ENCODE data around the gene SGMS1.
"Not testable (repeated sequence)": the region's sequence is repeated elsewhere in the genome, so short reads cannot be mapped to it uniquely, and the experiment has no call there.

Gene SGMS1

DNA sequence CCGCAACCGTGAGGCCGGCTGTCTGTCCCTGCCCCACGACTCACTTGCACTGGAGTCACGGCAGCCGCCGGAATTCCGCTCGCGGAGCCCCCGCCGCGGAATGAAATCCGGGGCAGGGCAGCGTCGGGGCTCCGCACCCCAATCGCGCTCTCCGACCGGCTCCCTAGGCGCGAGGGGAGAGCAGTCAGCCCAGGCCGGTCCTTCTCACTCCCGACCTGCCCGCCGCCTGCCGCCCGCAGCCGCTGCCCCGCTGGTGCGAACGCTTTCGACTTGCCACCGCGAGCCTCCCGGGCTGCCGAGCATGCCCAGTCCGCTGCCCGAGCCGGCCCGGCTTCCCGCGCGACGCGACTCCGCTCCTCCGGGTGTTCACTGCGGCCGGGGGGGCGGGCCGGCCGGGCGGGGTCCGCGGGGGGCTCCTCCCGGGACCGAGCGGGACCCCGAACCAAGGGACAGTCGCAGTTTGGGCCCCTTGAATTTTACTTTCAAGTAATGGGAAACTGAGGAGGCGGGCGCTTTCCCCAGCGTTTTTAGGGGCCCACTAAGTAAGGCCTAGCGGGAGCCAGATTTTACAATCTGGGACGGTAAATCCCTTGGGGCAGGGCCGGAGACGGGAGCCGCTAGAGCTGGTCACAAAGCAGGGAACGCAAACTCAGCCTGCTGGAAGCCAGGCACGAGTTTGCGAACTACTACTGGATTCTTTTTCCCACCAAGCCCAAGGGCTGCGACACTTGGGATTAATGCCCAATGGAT is at the start of gene SGMS1:
SGMS1 (minus strand) TSS at position 294 of the 750 bp plus-strand sequence. CDS start 279,842 bp downstream, outside the sequence.
- peak; percentile 91 for DNase-seq (ENCODE audit: low spot score)

- not testable (repeated sequence) for DNase-seq (ENCODE audit: low spot score)
Observed at GRCh38 chr10:50672152-50672551, 48.4 kb upstream of the SGMS1 start.

DNA sequence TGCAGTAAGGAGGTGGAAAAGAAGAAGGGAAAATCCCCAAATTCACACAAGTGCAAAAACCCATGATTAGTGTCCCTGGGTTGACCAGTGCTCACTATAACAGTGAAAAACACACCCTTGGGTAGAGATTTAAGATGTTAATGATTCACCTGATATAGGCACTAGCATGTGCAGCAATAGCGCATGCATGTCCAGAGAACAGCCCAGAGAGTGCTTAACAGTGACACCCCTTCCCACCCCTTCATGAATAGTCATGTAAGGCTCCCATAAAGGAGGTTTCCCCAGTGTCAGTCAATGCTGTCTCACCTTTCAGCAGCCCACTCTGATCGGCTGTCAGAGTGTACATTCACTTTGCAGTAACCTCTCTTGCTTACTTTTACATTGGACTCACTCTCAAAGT is 47.9 kb upstream of the SGMS1 start:
- DNase-seq (ENCODE audit: low spot score): not testable (repeated sequence)

DNA sequence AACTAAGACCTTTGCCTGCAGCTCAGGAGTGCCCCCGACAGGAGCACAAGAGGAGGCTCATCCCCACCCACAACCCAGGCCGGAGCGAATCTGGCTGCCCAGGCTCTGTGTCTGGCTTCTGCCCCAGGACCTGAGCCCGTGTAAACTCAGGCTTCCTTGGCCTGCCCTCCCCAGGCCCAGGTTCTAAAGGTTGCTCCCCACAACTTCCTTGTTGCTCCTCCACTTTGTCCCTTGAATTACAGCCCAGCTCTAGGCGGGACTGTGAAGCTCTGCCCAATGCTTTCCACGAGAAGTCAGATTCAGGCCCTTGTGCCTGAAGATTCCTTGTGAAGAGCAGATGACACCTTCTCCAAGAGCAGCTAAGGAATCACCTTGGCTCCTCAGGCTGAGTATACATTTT is 46.2 kb upstream of the SGMS1 start:
- DNase-seq (ENCODE audit: low spot score): not testable (repeated sequence)

DNA sequence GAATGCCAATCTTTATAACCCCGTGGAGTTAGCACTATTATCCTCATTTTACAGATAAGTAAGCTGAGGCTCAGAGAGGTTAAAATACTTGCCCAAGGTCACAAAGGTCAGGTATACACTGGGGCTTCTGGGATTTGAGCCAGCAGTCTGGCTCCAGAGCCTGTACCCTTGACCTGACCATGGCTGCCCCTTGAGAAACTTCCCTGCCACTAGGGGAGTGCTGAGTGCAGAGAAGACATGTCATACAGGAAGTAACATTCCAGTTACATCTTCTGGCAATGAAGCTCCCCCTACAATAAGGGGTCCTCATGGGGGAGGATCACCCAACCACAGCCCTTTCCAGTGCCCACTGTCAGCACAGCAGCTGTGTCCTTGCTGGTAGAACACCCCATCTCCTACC is 43.6 kb upstream of the SGMS1 start:
- not testable (repeated sequence) for DNase-seq (ENCODE audit: low spot score)

GRCh38 chr10:50662420-50662819 is 38.7 kb upstream of the SGMS1 start:
- DNase-seq (ENCODE audit: low spot score): not testable (repeated sequence)

DNA sequence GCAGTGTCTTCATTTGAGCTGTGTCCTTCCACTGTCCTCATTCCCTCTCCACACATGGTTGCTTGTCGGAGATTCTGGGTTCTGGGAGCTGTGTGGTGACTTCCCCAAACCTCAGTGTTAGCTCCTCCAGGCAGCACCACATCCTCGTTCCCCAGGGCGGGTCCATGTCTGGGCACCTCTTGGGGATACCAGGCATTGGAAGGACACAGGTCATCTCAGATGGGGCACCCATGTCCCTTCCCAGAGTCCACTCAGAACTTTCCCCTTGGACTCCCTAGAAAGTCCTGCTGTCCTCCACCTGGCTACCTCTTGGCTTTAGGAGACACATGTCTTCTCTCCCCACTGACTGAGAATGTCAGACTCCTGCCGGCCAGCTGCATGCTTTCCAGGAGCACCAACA is 37.8 kb upstream of the SGMS1 start:
- not testable (repeated sequence) for DNase-seq (ENCODE audit: low spot score)

DNA sequence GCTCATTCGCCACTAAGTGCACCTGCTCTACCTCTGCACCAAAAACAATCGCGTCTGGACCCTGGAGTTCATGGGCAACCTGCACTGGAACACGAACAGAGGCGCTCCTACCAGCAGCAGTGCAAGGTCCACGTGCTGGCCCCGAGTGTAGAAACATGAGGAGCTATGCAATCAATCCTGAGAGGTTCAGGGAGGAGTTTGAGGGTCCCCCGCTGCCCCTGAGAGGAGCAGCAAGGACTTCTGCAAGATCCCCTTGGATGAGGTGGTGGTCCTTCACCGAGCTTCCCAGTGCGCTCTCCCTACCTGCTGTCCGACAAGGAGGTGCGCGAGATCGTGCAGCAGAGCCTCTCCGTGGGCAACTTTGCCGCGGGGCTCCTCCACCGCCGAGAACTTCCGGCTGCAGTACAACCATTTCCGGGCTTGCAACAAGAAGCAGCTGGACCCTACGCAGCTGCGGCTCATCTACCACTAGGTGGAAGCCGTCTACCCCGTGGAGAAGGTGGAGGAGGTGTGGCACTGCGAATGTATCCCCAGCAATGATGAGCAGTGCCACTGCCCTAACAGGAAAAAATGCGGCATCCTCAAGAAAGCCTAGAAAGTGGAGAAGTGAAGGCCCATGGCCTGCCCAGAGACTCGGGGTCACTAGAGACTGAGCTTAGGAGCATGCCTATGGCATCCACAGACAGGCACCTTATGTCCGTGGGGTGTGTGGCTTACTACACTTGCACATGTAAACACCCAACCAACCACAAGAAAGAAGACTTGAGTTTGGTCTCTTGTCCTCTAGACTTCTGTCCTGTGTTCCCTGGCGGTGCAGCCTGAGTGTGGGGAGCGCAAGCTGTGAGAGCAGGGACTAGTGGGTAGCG is 36.3 kb upstream of the SGMS1 start:
- DNase-seq (ENCODE audit: low spot score): not testable (repeated sequence)

DNA sequence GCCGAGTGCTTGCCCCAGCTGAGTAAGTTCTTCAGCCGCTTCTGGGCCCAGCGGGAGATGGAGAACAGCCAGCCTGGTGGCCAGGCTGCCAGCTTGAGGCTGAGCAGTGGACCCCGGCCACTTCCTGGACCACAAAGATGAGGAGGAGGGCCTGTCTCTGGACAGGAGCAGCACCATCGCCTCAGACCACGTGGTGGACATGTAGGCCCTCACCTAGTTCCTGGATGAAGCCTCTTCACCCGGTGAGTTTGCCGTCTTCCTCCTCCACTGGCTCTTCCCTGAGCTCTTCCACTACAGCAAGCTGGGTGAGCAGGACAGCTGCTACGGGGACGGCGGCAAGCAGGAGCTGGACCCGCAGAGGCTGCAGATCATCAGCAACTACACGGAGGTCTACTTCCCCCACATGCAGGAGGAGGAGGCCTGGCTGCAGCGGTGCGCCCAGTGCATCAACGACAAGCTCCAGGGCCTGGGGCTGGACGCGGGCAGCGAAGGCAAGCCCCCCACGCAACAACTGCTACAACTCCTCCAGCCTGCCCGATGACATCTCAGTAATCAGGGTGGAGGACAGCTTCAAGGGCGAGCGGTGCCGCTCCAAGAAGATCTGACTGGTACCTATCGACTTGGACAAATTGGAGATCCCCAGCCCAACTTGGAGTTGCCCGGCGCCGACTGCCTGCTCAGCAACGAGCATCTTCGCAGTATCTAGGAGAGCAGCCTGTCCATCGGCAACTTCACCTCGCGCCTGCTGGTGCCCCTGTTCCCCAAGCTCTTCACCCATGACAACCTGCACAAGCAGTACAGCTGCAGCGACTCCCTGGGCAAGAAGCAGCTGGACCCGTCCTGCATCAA is 35.5 kb upstream of the SGMS1 start:
- DNase-seq (ENCODE audit: low spot score): not testable (repeated sequence)

DNA sequence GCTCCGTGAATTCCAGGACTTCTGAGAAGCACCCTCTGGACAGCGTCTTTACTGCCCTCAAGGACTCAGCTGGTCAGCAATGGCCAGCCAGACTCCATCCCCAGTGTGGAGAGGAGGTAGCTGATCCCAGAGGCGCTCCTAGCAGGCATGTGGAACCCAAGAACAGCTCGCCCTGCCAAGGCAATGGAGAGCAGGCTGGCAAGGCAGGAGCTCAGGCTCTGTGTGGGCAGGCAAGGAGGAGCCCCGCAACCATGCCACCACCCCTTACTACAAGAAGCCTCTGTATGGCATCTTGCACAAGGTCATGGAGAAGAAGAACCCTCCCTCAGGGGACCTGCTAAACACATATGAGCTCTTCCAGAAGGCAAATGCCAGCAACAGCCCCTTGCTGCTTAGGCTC is 34.4 kb upstream of the SGMS1 start:
- no peak for DNase-seq (ENCODE audit: low spot score)

DNA sequence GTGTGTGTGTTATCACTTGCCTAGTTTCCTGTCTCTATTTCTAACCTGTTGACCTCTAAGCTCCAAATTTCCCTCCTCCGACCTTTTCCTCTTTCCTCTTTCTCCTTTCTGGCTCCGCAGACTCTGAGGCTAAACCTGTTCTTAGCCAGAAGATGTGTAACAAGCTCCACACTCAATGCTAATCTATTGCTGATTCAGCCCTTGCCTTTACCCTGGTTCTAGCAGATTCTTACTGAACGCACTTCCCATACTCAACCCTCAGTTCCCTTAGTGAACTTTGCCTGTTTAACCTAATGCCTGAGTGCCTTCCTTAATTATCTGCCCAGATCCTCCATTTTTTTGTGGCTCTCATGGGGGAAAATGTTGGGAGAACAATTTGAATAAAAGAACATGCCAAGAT is 30.0 kb upstream of the SGMS1 start:
- DNase-seq (ENCODE audit: low spot score): no peak

- DNase-seq (ENCODE audit: low spot score): no peak
Observed at GRCh38 chr10:50653142-50653541, 29.4 kb upstream of the SGMS1 start.

DNA sequence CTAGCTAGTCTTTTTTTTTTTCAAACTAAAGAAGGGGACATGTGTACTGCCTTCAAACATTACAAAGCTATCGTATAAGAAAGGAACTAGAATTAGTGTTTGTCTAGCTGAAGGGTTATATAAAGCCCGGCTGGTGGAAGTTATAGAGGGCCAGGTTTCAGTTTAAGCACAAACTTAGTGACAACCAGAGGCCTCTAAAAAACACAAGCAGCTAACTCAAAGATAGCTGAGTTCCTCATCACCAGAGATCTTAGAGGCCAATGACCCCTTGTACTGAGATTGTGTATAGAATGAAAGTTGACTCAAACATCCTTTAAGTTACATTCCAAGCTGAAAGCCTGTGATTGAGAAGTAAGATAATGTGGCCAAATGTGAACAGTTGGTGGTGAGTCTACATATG is 28.1 kb upstream of the SGMS1 start:
- DNase-seq (ENCODE audit: low spot score): no peak

GRCh38 chr10:50650481-50650880 is 26.7 kb upstream of the SGMS1 start:
- no peak for DNase-seq (ENCODE audit: low spot score)

DNA sequence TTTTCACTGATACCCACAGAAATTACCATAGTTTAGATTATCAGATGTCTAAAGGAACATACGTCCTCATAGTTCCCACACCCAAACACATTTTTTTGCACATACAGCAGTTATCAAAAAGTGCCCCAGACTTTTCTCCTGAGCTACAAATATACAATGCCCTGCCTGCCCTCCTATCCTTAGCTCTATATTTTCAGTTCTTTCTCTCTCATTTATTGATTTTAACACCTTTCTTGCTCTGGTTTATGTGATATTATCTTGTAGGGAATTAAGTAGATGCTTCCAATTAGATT is 25.1 kb upstream of the SGMS1 start:
- no peak for DNase-seq (ENCODE audit: low spot score)

GRCh38 chr10:50648089-50648934 is 24.6 kb upstream of the SGMS1 start:
- no peak for DNase-seq (ENCODE audit: low spot score)

DNA sequence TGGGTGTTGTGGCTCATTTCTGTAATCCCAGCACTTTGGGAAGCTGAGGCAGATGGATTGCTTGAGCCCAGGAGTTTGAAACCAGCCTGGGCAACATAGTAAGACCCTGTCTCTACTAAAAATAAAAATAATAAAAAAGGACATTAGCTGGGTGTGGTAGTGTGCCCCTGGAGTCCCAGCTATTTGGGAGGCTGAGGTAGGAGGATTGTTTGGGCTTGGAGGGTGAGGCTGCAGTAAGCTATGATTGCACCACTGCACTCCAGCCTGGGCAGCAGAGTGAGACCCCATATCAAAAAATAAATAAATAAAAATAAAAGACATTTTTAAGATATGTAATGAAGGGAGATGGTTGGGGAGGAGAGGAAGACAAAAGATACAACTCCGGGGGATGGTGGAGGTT is 23.6 kb upstream of the SGMS1 start:
- not testable (repeated sequence) for DNase-seq (ENCODE audit: low spot score)

- no peak for DNase-seq (ENCODE audit: low spot score)
Observed at GRCh38 chr10:50645236-50645635, 21.5 kb upstream of the SGMS1 start.

- DNase-seq (ENCODE audit: low spot score): no peak
Observed at GRCh38 chr10:50641626-50642025, 17.9 kb upstream of the SGMS1 start.

DNA sequence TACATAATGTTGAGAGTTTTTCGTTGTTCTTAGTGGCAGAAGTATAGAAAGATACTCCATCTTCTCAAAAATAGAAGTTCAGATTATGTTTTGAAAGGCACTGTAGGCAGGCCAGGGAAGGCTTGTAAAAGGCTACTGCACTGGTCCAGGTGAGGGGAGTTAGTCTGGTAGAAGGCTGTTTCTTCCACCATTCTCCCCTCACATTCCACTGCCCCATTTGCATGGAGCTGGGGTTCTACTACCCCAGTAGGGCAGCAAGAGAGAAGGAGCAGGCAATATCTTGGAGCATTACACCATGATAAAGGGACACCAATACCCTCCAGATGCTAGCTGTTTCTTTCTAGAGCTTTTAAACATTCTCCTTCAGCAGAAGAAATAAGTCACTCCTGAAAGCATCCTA is 16.5 kb upstream of the SGMS1 start:
- DNase-seq (ENCODE audit: low spot score): no peak

All from ecto neural progenitor cell (in vitro differentiated cells).